ENCODE data around the gene HIC1.

GRCh38 chr17:2068519-2069051 is 13.7 kb downstream of the HIC1 start:
- TF ChIP-seq CTCF (conservative IDR thresholded peaks at IDR 0.05 in 1 of 2, IDR thresholded peaks at IDR 0.05 in 1 of 2; ENCODE audit: extremely low read depth in 1 of 2, insufficient read depth in 1 of 2, low read depth in 1 of 2, low read length in 2 of 2) (no peak), EZH2 (IDR thresholded peaks at IDR 0.05; ENCODE audit: borderline replicate concordance, low read length) (no peak)
